Stomach (tissue), 4 donors: ENCODE data around the gene LONRF2.

Experiments used
- CTCF ChIP-seq, 7 experiments: fragments of 450-650 bp in 4 of 7; fragments of 200-600 bp in 3 of 7; sonication (generic) in 3 of 7; IDR thresholded peaks; one replicate each; pipeline ENCODE4 v1.5.1; 2016 to 2019; ENCODE audit warnings: antibody characterized with exemption in 7 of 7, control low read depth in 2 of 7, mild to moderate bottlenecking in 1 of 7
- POLR2A ChIP-seq, 4 donors: fragments of 450-650 bp; IDR thresholded peaks; one replicate each; pipeline ENCODE4 v1.6.1; 2016; ENCODE audit warnings: antibody characterized with exemption in 4 of 4, control low read depth in 2 of 4, mild to moderate bottlenecking in 1 of 4, moderate library complexity in 1 of 4
- POLR2AphosphoS5 ChIP-seq, 3 donors: sonication (generic); formaldehyde crosslinking; IDR thresholded peaks; one replicate each; pipeline ENCODE4 v1.6.1; 2016; ENCODE audit warnings: antibody characterized with exemption in 3 of 3

- no peak for TF ChIP-seq CTCF (IDR thresholded peaks at IDR 0.05)
- TF ChIP-seq POLR2AphosphoS5 (IDR thresholded peaks at IDR 0.05): no peak
- TF ChIP-seq POLR2A (IDR thresholded peaks at IDR 0.05): no peak
Observed at GRCh38 chr2:100259106-100259505, 63.2 kb downstream of the LONRF2 start.
